ENCODE measurements around the gene HOXA3.
A peak's percentile ranks its signal among the peaks of the same experiment; 100 is the strongest.

HOXA3 gene

GRCh38 chr7:27176962-27177794 lies 24.8 kb upstream of the HOXA3 start:
- Mint-ChIP-seq H3K36me3 (peaks cover 3% of the 10 kb centered on the region in 2 donors), H3K27me3 (peaks cover 54 to 81% of the 10 kb centered on the region in 2 donors), H3K9me3 (peaks cover 0 to 2% of the 10 kb centered on the region in 2 donors), H3K4me1 (peaks cover 10 to 30% of the 10 kb centered on the region in 2 donors), H3K4me3 (no peak overlapping the region), H3K27ac (no peak overlapping the region)
- no peak for ATAC-seq (replicated peaks)
- DNase-seq: no peak

DNA sequence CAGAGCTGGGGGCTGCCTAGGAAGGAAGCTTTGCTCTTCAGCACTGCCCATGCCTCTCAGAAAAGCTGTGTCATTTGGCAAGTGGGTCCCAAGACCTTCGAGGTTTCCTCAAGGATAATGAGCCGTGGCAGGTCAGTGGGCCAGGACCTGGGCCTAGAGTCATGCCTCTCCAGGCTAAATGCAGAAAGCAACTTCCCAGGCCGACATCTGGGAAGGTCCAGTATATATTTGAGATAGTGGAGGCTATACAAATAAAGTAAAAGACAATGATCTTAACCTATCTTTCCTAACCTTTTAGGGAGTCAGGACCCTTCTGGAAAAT lies 24.1 kb upstream of the HOXA3 start:
- Mint-ChIP-seq H3K36me3 (peaks cover 5 to 6% of the 10 kb centered on the region in 2 donors), H3K9me3 (peaks cover 0 to 2% of the 10 kb centered on the region in 2 donors), H3K4me3 (no peak overlapping the region), H3K27ac (no peak overlapping the region), H3K27me3 (peaks cover 60 to 81% of the 10 kb centered on the region in 2 donors), H3K4me1 (peaks cover 15 to 37% of the 10 kb centered on the region in 2 donors)
- DNase-seq (no peak), ATAC-seq (replicated peaks) (no peak)

- ATAC-seq (replicated peaks) (no peak), DNase-seq (no peak)
- H3K27ac Mint-ChIP-seq: no peak overlapping the region
- no peak overlapping the region for H3K4me3 Mint-ChIP-seq
- H3K9me3 Mint-ChIP-seq: peaks cover 0 to 2% of the 10 kb centered on the region in 2 donors
- H3K36me3 Mint-ChIP-seq: peaks cover 5 to 6% of the 10 kb centered on the region in 2 donors
- H3K4me1 Mint-ChIP-seq: peaks cover 17 to 40% of the 10 kb centered on the region in 2 donors
- H3K27me3 Mint-ChIP-seq: peaks cover 63 to 81% of the 10 kb centered on the region in 2 donors
Observed at GRCh38 chr7:27175626-27176523, 23.5 kb upstream of the HOXA3 start.

DNA sequence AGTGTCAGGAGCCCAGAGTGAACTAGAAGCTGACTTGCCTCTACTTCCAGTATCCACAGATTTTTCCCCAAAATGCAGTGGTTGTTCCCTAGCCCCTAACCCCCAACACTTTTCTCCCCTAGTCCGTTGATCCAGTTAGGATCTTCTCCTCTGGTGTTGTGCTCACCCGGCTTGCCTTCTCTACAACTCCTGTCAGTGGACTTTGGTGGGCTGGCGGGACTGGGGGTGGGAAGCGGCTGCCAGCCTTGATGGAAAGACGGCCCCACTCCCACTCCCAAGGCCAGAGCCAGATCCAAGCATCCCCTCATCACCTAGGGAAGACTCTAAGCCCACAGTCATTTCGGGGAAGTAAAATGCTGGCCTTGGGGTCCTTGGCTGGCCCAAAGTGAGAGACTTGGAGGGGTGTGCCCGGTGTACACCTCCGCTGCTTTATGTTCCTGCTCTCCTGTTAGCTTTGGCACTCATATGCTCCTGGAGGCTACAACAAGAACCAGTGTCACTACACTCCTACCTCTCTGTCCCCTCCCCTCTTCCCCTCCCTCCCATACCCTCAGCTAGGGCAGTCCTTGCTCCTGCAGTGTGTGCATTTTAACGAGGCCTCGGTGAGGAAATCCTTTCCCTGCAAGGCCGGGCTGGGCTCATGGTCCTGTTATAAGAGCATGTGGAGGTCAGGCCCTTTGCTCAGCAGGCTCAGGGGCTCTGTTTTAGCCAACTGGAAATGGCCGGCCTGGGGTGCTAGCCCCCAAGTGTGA lies 22.7 kb upstream of the HOXA3 start:
- DNase-seq: no peak
- peak overlapping the region; percentile 62 to 69 for H3K4me3 Mint-ChIP-seq
- H3K4me1 Mint-ChIP-seq: peaks cover 15 to 35% of the 10 kb centered on the region in 2 donors
- H3K36me3 Mint-ChIP-seq: peaks cover 5 to 6% of the 10 kb centered on the region in 2 donors
- no peak overlapping the region for H3K27ac Mint-ChIP-seq
- peaks cover 0 to 2% of the 10 kb centered on the region in 2 donors for H3K9me3 Mint-ChIP-seq
- H3K27me3 Mint-ChIP-seq: peaks cover 62 to 82% of the 10 kb centered on the region in 2 donors
- ATAC-seq (replicated peaks): no peak

DNA sequence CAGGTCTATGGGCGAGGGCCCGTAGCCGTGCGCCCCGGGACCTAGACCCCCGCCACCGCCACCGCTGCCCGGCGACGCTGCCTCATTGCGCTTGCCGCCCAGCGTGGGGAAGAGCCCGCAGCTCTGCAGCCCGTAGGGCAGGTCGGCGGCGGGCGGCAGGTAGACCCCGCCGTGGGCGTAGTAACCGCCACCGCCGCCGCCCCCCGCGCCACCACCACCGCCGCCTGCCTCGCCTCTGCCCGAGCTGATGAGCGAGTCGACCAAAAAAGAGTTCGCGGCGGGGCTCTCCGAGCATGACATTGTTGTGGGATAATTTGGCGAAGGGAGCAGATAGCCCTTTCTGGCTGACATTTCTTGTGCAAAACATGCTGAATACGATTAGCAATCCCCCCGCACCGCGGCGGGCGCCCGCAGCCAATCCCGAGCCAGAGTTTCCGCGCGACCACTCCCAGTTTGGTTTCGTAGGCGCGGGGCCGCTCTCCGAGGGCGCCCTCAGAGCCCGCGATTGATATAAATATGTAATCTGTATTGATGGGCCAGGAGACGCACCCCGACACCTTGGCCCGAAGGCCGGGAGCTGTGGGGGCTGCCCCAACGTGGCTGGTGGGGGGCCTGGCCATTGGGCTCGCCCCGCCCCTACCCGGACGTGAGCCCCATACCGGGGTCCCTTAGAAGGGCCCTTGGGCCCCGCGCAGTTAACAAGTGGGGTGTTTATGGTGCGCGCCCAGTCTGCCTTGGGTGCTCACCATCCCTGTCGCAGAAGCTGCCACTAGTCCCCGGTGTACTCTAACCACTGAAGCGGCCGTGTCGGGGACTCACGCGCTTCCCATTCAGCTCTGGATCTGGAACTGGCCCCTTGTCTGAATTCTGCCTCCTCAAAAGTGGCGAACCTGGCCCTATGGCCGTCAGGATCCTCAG lies 21.8 kb upstream of the HOXA3 start, which contains the start of gene HOXA10:
HOXA10 (minus strand) TSS at position 365 of the 918 bp plus-strand sequence; CDS start at position 351, 14 bp downstream.
- H3K27ac Mint-ChIP-seq: peak within 1 kb of the TSS; percentile 59

DNA sequence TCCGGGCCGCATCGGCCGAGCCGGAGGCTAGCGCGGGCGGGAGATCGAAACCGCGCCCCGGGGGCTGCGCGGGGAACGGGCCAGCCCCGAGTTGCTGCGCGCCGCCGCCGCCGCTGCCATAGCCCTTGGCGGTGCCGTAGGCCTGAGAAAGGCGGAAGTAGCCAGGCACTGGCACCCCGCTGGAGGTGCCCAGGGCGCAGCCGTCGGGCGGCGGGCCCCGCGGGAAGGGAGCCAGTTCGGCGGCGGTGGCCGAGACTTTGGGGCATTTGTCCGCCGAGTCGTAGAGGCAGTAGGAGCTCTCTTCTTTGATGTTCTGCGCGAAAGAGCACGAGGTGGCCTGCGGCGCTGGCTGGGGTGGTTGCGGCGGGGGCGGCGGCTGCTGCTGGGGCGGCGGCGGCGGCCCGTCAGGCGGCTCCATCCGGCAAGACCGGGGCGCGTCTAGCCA lies 21.1 kb upstream of the HOXA3 start:
- DNase-seq: no peak
- Mint-ChIP-seq H3K36me3 (peaks cover 5 to 10% of the 10 kb centered on the region in 2 donors), H3K27me3 (peaks cover 60 to 79% of the 10 kb centered on the region in 2 donors), H3K4me1 (peaks cover 17 to 28% of the 10 kb centered on the region in 2 donors), H3K9me3 (peaks cover 0 to 2% of the 10 kb centered on the region in 2 donors), H3K27ac (no peak overlapping the region), H3K4me3 (peak overlapping the region; percentile 32 to 68)
- ATAC-seq (replicated peaks): peak; percentile 55 to 70

More for the DNA sequence above, 21.8 kb upstream of the HOXA3 start, which contains the start of gene HOXA10:
- H3K4me3 Mint-ChIP-seq: peak within 1 kb of the TSS; percentile 68 to 69
- ATAC-seq (replicated peaks) (no peak), DNase-seq (no peak)
- H3K4me1 Mint-ChIP-seq: peaks cover 13 to 26% of the 10 kb centered on the region in 2 donors
- peaks cover 5 to 6% of the 10 kb centered on the region in 2 donors for H3K36me3 Mint-ChIP-seq
- H3K9me3 Mint-ChIP-seq: peaks cover 0 to 2% of the 10 kb centered on the region in 2 donors
- H3K27me3 Mint-ChIP-seq: peaks cover 58 to 79% of the 10 kb centered on the region in 2 donors

DNA sequence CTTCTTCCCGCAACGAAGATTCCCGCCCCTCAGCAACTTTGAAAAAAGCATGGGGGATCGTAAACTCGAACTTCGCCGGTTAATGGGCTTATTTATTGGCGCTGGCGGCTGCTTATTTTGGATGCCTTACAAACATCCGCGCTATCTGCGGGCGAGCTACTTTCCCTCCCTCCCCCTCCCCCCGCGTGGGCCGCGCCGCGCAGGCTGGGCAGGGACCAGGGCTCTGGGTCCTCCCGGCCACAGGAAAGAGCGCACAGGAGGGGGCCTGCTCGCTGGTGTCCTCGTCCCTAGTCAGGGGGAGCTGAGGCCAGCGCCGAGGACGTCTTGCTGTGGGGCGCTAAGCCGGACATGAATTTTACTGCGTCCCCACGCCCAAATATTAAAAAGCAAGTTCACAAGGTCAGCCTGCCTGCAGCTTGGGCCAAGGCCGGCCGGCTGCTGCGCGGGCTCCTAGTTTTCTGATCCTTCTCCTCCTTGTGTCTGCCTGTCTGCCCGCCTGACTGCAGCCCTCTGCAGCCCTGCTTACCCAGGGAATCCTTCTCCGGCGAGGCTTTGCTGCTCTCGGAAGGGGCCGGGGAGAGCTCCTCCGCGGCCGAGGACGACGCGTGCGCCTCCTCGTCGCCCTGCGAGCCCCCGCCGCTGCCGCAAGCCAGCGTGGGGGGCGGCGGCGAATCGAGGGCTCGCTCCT lies 20.6 kb upstream of the HOXA3 start:
- Mint-ChIP-seq H3K27ac (no peak overlapping the region), H3K36me3 (peaks cover 5 to 12% of the 10 kb centered on the region in 2 donors), H3K9me3 (peaks cover 0 to 2% of the 10 kb centered on the region in 2 donors), H3K27me3 (peaks cover 61 to 77% of the 10 kb centered on the region in 2 donors), H3K4me1 (peaks cover 18 to 30% of the 10 kb centered on the region in 2 donors), H3K4me3 (peak overlapping the region; percentile 50 to 68)
- no peak for DNase-seq
- ATAC-seq (replicated peaks): peak in 1 of 2 donors; percentile 14

DNA sequence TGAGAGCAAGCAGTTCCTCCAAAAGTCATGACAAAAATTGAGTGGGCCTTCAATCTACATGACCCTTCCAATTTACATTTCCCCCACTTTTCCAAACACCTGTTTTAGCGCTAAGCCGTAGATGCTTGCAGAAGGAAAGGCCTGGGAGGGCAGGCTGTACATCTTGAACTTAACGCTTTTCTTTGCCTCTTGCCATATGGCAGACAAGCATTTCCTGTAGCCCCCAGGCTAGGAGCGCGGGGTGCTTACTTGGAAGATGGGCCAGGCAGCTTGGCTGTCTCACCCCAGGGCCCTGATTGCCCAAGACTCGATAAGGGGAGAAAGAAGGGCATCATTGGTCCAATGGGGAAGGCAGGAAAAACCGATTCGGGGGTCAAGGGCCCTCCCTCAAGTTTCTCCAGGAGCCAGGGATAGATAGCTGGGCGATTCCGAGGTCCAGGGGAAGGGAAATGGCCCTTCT lies 20.0 kb upstream of the HOXA3 start:
- no peak for DNase-seq
- Mint-ChIP-seq H3K27ac (peak overlapping the region; percentile 93), H3K27me3 (peaks cover 56 to 77% of the 10 kb centered on the region in 2 donors), H3K4me3 (peak overlapping the region; percentile 61 to 75), H3K4me1 (peaks cover 18 to 30% of the 10 kb centered on the region in 2 donors), H3K9me3 (peaks cover 0 to 2% of the 10 kb centered on the region in 2 donors), H3K36me3 (peaks cover 5 to 12% of the 10 kb centered on the region in 2 donors)
- ATAC-seq (replicated peaks): no peak

DNA sequence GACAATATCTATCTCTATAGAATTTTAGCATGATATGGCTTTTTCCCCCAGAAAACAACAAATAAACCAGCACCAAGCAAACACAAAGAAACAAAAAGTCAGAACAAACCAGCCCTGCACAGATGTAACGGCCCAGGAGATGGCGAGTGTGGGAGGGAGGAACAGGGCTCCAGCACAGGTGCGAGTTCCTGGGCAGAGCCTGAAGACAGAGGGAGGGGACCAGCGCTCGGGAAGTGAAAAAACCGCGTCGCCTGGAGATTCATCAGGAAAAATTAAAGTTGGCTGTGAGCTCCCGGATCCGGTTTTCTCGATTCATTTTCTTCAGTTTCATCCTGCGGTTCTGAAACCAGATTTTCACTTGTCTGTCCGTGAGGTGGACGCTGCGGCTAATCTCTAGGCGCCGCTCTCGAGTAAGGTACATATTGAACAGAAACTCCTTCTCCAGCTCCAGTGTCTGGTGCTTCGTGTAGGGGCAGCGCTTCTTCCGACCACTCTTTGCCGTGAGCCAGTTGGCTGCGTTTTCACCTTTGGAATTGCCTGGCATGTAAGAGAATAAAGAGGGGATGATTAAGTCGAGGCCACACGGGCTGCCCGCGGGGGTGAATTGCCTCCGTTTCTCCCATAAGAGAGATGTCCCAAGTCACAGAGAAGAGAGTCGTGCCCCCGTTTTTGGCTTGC lies 19.4 kb upstream of the HOXA3 start:
- peaks cover 56 to 77% of the 10 kb centered on the region in 2 donors for H3K27me3 Mint-ChIP-seq
- DNase-seq (no peak), ATAC-seq (replicated peaks) (no peak)
- peak overlapping the region; percentile 93 for H3K27ac Mint-ChIP-seq
- H3K9me3 Mint-ChIP-seq: peaks cover 0 to 4% of the 10 kb centered on the region in 2 donors
- H3K4me1 Mint-ChIP-seq: peaks cover 21 to 30% of the 10 kb centered on the region in 2 donors
- H3K4me3 Mint-ChIP-seq: peak overlapping the region; percentile 36 to 75
- H3K36me3 Mint-ChIP-seq: peaks cover 5 to 15% of the 10 kb centered on the region in 2 donors

DNA sequence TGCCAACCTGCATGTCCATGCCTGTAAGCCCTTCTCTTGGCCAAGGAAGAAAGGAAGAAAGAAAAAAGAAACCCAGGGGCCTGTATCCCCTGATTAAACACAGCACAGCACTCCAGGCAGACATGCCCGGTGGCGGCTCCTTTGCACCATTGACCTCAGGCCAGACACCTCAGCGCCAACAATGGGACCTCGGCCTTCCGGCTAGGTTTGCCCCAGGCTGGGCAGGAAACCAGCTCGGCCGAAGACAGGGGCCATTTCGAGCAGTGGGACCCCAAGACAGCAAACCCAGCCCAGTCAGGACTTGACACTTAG lies 18.9 kb upstream of the HOXA3 start:
- H3K9me3 Mint-ChIP-seq: peaks cover 0 to 4% of the 10 kb centered on the region in 2 donors
- peaks cover 5 to 15% of the 10 kb centered on the region in 2 donors for H3K36me3 Mint-ChIP-seq
- ATAC-seq (replicated peaks) (no peak), DNase-seq (no peak)
- peaks cover 21 to 30% of the 10 kb centered on the region in 2 donors for H3K4me1 Mint-ChIP-seq
- peaks cover 52 to 76% of the 10 kb centered on the region in 2 donors for H3K27me3 Mint-ChIP-seq
- H3K27ac Mint-ChIP-seq: peak overlapping the region; percentile 93
- peak overlapping the region in 1 of 2 donors; percentile 30 for H3K4me3 Mint-ChIP-seq

GRCh38 chr7:27170426-27171324 lies 18.3 kb upstream of the HOXA3 start:
- peaks cover 50 to 76% of the 10 kb centered on the region in 2 donors for H3K27me3 Mint-ChIP-seq
- peaks cover 0 to 4% of the 10 kb centered on the region in 2 donors for H3K9me3 Mint-ChIP-seq
- no peak overlapping the region for H3K4me3 Mint-ChIP-seq
- no peak for DNase-seq
- H3K27ac Mint-ChIP-seq: peak overlapping the region; percentile 62
- peaks cover 5 to 15% of the 10 kb centered on the region in 2 donors for H3K36me3 Mint-ChIP-seq
- peaks cover 22 to 33% of the 10 kb centered on the region in 2 donors for H3K4me1 Mint-ChIP-seq
- ATAC-seq (replicated peaks): no peak
